Measurements from ENCODE around the gene SAMM50. TPM values are rescaled to one million over a fixed set of nuclear protein-coding genes. Genes with fewer than 3 reads are reported as not detected.

The SAMM50 gene
- total and polyA plus RNA-seq, 4 experiments from 2014 or later: 33.3 to 72.1 (median 52.6) TPM

- Mint-ChIP-seq H3K27me3 (no peaks in the 10 kb centered on the region), H3K36me3 (peaks cover 18 to 33% of the 10 kb centered on the region in 2 donors), H3K4me1 (peaks cover 1 to 8% (median 5%) of the 10 kb centered on the region in 4 donors), H3K9me3 (peaks cover 0 to 7% (median 2%) of the 10 kb centered on the region in 8 donors), H3K4me3 (no peak overlapping the region), H3K27ac (no peak overlapping the region)
- CTCF ChIA-PET (ENCODE audit: partially characterized antibody): interaction anchor here (0.8 to 5.8 kb wide), 2 partner anchors 8 to 78 kb away, joined by 3 to 28 read pairs; no protein-coding TSS in a partner anchor
- Histone ChIP-seq H3K9me3 (ENCODE audit: control insufficient read depth in 1 of 2, low read length in 2 of 2) (no peaks in the 10 kb centered on the region), H3K36me3 (ENCODE audit: insufficient read depth, low read length) (no peaks in the 10 kb centered on the region), H3K4me3 (ENCODE audit: low read length in 2 of 2) (no peak overlapping the region), H3K27me3 (ENCODE audit: insufficient read depth, low read length) (no peaks in the 10 kb centered on the region), H3K4me1 (ENCODE audit: insufficient read depth, low read length) (peaks cover 4% of the 10 kb centered on the region), H3K27ac (ENCODE audit: low read depth, low read length) (no peak overlapping the region)
- no peak for DNase-seq
- POLR2A ChIA-PET (ENCODE audit: partially characterized antibody): no interaction called here
- intact Hi-C loops (cut with micrococcal nuclease): no loop called here
These were observed 46.3 kb downstream of the SAMM50 start for GRCh38 chr22:44001521-44001920.

DNA sequence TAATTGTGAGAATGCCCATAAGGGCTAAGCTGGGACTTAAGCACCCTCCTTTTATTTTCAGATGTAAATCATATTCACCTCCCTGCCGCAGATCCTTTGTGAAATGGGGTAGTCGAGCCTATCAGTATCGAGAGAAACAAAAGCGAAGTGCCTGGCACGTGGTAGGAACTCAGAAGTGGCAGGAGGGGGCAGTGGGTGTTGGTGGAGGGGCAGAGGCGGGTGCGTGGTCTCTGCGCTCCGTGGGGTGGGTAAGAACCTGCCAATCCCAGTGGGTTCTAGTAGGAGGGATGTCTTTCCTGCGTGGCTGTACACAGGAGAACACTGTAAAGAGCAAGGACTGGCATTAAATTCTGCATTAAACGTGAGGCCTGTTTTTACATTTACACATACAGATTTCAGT is 47.1 kb downstream of the SAMM50 start:
- H3K9me3 Mint-ChIP-seq: peaks cover 0 to 7% (median 2%) of the 10 kb centered on the region in 8 donors
- H3K4me3 ChIP-seq (ENCODE audit: low read length in 2 of 2): no peak overlapping the region
- peaks cover 0 to 2% (median 2%) of the 10 kb centered on the region in 4 donors for H3K4me1 Mint-ChIP-seq
- H3K27me3 ChIP-seq (ENCODE audit: insufficient read depth, low read length): no peaks in the 10 kb centered on the region
- no peaks in the 10 kb centered on the region for H3K9me3 ChIP-seq (ENCODE audit: control insufficient read depth in 1 of 2, low read length in 2 of 2)
- no peaks in the 10 kb centered on the region for H3K27me3 Mint-ChIP-seq
- peaks cover 15 to 30% of the 10 kb centered on the region in 2 donors for H3K36me3 Mint-ChIP-seq
- no peak overlapping the region for H3K27ac ChIP-seq (ENCODE audit: low read depth, low read length)
- H3K36me3 ChIP-seq (ENCODE audit: insufficient read depth, low read length): no peaks in the 10 kb centered on the region
- intact Hi-C loops (cut with micrococcal nuclease): no loop called here
- no peak for DNase-seq
- no peak overlapping the region for H3K27ac Mint-ChIP-seq
- ChIA-PET CTCF (ENCODE audit: partially characterized antibody) (interaction anchor here (5.8 kb wide), 1 partner anchor 9 kb away, joined by 28 read pairs; no protein-coding TSS in a partner anchor), POLR2A (ENCODE audit: partially characterized antibody) (no interaction called here)
- no peak overlapping the region for H3K4me3 Mint-ChIP-seq
- H3K4me1 ChIP-seq (ENCODE audit: insufficient read depth, low read length): no peaks in the 10 kb centered on the region

- Mint-ChIP-seq H3K36me3 (peaks cover 12 to 32% of the 10 kb centered on the region in 2 donors), H3K4me3 (no peak overlapping the region), H3K27ac (no peak overlapping the region), H3K9me3 (peaks cover 0 to 7% (median 2%) of the 10 kb centered on the region in 8 donors), H3K27me3 (no peaks in the 10 kb centered on the region), H3K4me1 (peaks cover 0 to 1% (median 0%) of the 10 kb centered on the region in 4 donors)
- no peaks in the 10 kb centered on the region for H3K4me1 ChIP-seq (ENCODE audit: insufficient read depth, low read length)
- intact Hi-C loops (cut with micrococcal nuclease): no loop called here
- ChIA-PET CTCF (ENCODE audit: partially characterized antibody) (interaction anchor here (5.8 kb wide), 1 partner anchor 9 kb away, joined by 28 read pairs; no protein-coding TSS in a partner anchor), POLR2A (ENCODE audit: partially characterized antibody) (no interaction called here)
- no peaks in the 10 kb centered on the region for H3K36me3 ChIP-seq (ENCODE audit: insufficient read depth, low read length)
- no peak for DNase-seq
- no peak overlapping the region for H3K4me3 ChIP-seq (ENCODE audit: low read length in 2 of 2)
- H3K27me3 ChIP-seq (ENCODE audit: insufficient read depth, low read length): no peaks in the 10 kb centered on the region
- no peak overlapping the region for H3K27ac ChIP-seq (ENCODE audit: low read depth, low read length)
- H3K9me3 ChIP-seq (ENCODE audit: control insufficient read depth in 1 of 2, low read length in 2 of 2): no peaks in the 10 kb centered on the region
These were observed 47.8 kb downstream of the SAMM50 start for GRCh38 chr22:44002997-44003396.

DNA sequence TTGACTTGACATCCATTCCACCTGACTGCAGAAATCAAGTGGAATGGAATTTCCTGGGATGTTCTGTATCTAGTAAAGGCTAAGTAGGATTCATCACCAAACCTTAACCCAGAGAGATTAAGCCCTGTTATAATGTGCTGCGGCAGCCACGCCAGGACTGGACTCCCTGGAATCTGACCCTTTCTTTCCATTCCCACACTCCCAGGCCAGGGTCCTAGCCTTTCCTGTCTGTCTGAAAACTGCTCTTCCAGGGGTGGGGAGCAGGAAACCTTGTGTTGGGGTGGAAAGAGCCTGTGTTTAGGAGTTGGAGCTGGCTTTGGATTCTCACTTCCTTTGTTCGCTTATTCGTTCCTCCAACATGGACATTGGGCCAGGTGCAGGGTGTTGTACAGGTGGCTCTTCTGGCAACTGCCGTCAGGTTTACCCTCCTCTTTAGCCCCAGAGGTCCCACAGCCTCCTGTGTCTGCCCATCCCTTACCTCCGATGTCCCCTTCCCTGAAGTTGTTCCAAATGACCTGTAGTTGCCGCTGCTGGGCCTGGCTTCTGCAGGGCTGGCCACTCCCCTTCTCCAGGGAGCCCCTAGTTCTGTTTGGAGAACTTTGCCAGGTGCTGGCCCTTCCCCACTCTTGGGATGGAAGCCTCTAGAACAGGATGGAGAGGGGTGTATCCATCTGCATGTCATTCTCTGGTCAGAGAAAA is 48.3 kb downstream of the SAMM50 start:
- intact Hi-C loops (cut with micrococcal nuclease): no loop called here
- Histone ChIP-seq H3K36me3 (ENCODE audit: insufficient read depth, low read length) (no peaks in the 10 kb centered on the region), H3K4me3 (ENCODE audit: low read length in 2 of 2) (no peak overlapping the region), H3K27me3 (ENCODE audit: insufficient read depth, low read length) (no peaks in the 10 kb centered on the region), H3K27ac (ENCODE audit: low read depth, low read length) (no peak overlapping the region), H3K4me1 (ENCODE audit: insufficient read depth, low read length) (no peaks in the 10 kb centered on the region), H3K9me3 (ENCODE audit: control insufficient read depth in 1 of 2, low read length in 2 of 2) (no peaks in the 10 kb centered on the region)
- Mint-ChIP-seq H3K27ac (no peak overlapping the region), H3K4me3 (no peak overlapping the region), H3K27me3 (no peaks in the 10 kb centered on the region), H3K9me3 (peaks cover 0 to 7% (median 2%) of the 10 kb centered on the region in 8 donors), H3K36me3 (peaks cover 6 to 26% of the 10 kb centered on the region in 2 donors), H3K4me1 (peaks cover 0 to 1% (median 0%) of the 10 kb centered on the region in 4 donors)
- ChIA-PET CTCF (ENCODE audit: partially characterized antibody) (interaction anchor here (5.8 kb wide), 1 partner anchor 10 kb away, joined by 28 read pairs; no protein-coding TSS in a partner anchor), POLR2A (ENCODE audit: partially characterized antibody) (no interaction called here)
- DNase-seq: no peak

GRCh38 chr22:44004104-44004460 is 48.8 kb downstream of the SAMM50 start:
- Histone ChIP-seq H3K9me3 (ENCODE audit: control insufficient read depth in 1 of 2, low read length in 2 of 2) (no peaks in the 10 kb centered on the region), H3K4me3 (ENCODE audit: low read length in 2 of 2) (no peak overlapping the region), H3K27ac (ENCODE audit: low read depth, low read length) (no peak overlapping the region), H3K36me3 (ENCODE audit: insufficient read depth, low read length) (no peaks in the 10 kb centered on the region), H3K4me1 (ENCODE audit: insufficient read depth, low read length) (no peaks in the 10 kb centered on the region), H3K27me3 (ENCODE audit: insufficient read depth, low read length) (no peaks in the 10 kb centered on the region)
- Mint-ChIP-seq H3K27ac (no peak overlapping the region), H3K9me3 (peaks cover 0 to 7% (median 2%) of the 10 kb centered on the region in 8 donors), H3K27me3 (no peaks in the 10 kb centered on the region), H3K36me3 (peaks cover under 1 to 21% of the 10 kb centered on the region in 2 donors), H3K4me3 (no peak overlapping the region), H3K4me1 (peaks cover 0 to 1% (median 0%) of the 10 kb centered on the region in 4 donors)
- ChIA-PET CTCF (ENCODE audit: partially characterized antibody) (interaction anchor here (5.8 kb wide), 1 partner anchor 11 kb away, joined by 28 read pairs; no protein-coding TSS in a partner anchor), POLR2A (ENCODE audit: partially characterized antibody) (interaction anchor here (1.0 kb wide), 1 partner anchor 23 kb away, joined by 3 read pairs; no protein-coding TSS in a partner anchor)
- intact Hi-C loops (cut with micrococcal nuclease): no loop called here
- no peak for DNase-seq

DNA sequence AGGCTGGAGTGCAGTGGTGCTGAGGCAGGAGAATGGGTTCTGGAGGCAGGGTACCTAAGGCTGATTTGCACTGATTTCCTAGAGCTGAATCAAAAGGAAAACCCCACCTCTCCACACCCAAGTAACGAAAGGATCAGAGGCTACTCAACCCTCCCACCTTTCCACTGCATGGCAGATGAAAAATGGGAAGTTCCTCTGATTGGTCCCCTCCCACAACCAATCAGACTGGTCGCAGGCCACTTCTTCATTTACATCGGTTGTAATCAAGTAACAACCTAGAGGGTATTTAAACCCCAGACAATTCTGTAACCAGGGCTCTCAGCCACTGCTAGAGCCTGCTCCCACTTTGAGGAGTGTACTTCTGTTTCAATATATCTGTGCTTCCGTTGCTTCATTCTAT is 50.3 kb downstream of the SAMM50 start:
- no peaks in the 10 kb centered on the region for H3K27me3 Mint-ChIP-seq
- H3K9me3 Mint-ChIP-seq: peaks cover 0 to 7% (median 2%) of the 10 kb centered on the region in 8 donors
- no peaks in the 10 kb centered on the region for H3K4me1 ChIP-seq (ENCODE audit: insufficient read depth, low read length)
- ChIA-PET POLR2A (ENCODE audit: partially characterized antibody) (no interaction called here), CTCF (ENCODE audit: partially characterized antibody) (interaction anchor here (5.8 kb wide), 1 partner anchor 12 kb away, joined by 28 read pairs; no protein-coding TSS in a partner anchor)
- H3K4me3 Mint-ChIP-seq: no peak overlapping the region
- no peaks in the 10 kb centered on the region for H3K27me3 ChIP-seq (ENCODE audit: insufficient read depth, low read length)
- H3K36me3 ChIP-seq (ENCODE audit: insufficient read depth, low read length): no peaks in the 10 kb centered on the region
- no peaks in the 10 kb centered on the region for H3K9me3 ChIP-seq (ENCODE audit: control insufficient read depth in 1 of 2, low read length in 2 of 2)
- H3K4me1 Mint-ChIP-seq: peaks cover 0 to 1% (median 0%) of the 10 kb centered on the region in 4 donors
- peaks cover 0 to 20% of the 10 kb centered on the region in 2 donors for H3K36me3 Mint-ChIP-seq
- H3K27ac Mint-ChIP-seq: no peak overlapping the region
- H3K27ac ChIP-seq (ENCODE audit: low read depth, low read length): no peak overlapping the region
- no peak overlapping the region for H3K4me3 ChIP-seq (ENCODE audit: low read length in 2 of 2)
- intact Hi-C loops (cut with micrococcal nuclease): no loop called here
- DNase-seq: no peak

GRCh38 chr22:44012162-44012561 is 56.9 kb downstream of the SAMM50 start:
- H3K27ac Mint-ChIP-seq: no peak overlapping the region
- CTCF ChIA-PET (ENCODE audit: partially characterized antibody): interaction anchor here (0.9 to 1.7 kb wide), 2 partner anchors 18 to 615 kb away, joined by 3 to 5 read pairs; no protein-coding TSS in a partner anchor

More at GRCh38 chr22:44012162-44012561, 56.9 kb downstream of the SAMM50 start:
- POLR2A ChIA-PET (ENCODE audit: partially characterized antibody): no interaction called here
- H3K4me1 ChIP-seq (ENCODE audit: insufficient read depth, low read length): no peaks in the 10 kb centered on the region
- Mint-ChIP-seq H3K4me1 (no peaks in the 10 kb centered on the region), H3K4me3 (no peak overlapping the region), H3K9me3 (no peaks in the 10 kb centered on the region), H3K27me3 (no peaks in the 10 kb centered on the region), H3K36me3 (peaks cover 0 to 5% of the 10 kb centered on the region in 2 donors)
- intact Hi-C loops (cut with micrococcal nuclease): no loop called here
- no peaks in the 10 kb centered on the region for H3K9me3 ChIP-seq (ENCODE audit: control insufficient read depth in 1 of 2, low read length in 2 of 2)
- no peaks in the 10 kb centered on the region for H3K36me3 ChIP-seq (ENCODE audit: insufficient read depth, low read length)
- no peaks in the 10 kb centered on the region for H3K27me3 ChIP-seq (ENCODE audit: insufficient read depth, low read length)
- DNase-seq: no peak
- H3K27ac ChIP-seq (ENCODE audit: low read depth, low read length): no peak overlapping the region
- no peak overlapping the region for H3K4me3 ChIP-seq (ENCODE audit: low read length in 2 of 2)

Data from CD4-positive, alpha-beta memory T cell (primary cell).